ENCODE data around the gene MKRN2OS. TPM values are rescaled to one million over a fixed set of nuclear protein-coding genes. Genes with fewer than 3 reads are reported as not detected.

The MKRN2OS gene
- total RNA-seq, 1 experiment from 2014 or later: 2.1 TPM

- H3K9me3 Mint-ChIP-seq (ENCODE audit: low read depth, unreplicated experiment): no peaks in the 10 kb centered on the region
- H3K27ac Mint-ChIP-seq (ENCODE audit: unreplicated experiment): no peak overlapping the region
- CTCF ChIA-PET: no interaction called here
- peaks cover 7% of the 10 kb centered on the region for H3K4me1 Mint-ChIP-seq (ENCODE audit: low read depth, unreplicated experiment)
- no TSS peak for BruUV-seq (replicated peaks)
- TF ChIP-seq CTCF (IDR thresholded peaks at IDR 0.05; ENCODE audit: unreplicated experiment): no peak
- intact Hi-C loops (cut with micrococcal nuclease; ENCODE audit: unreplicated experiment): no loop called here
- no peak overlapping the region for H3K4me3 Mint-ChIP-seq (ENCODE audit: low read depth, unreplicated experiment)
- H3K27me3 Mint-ChIP-seq (ENCODE audit: unreplicated experiment): no peaks in the 10 kb centered on the region
- DNase-seq: no peak
- peaks cover 53% of the 10 kb centered on the region for H3K36me3 Mint-ChIP-seq (ENCODE audit: insufficient read depth, unreplicated experiment)
These were observed 44.8 kb upstream of the MKRN2OS start for GRCh38 chr3:12590096-12590495.

GRCh38 chr3:12588039-12589009 is 43.0 kb upstream of the MKRN2OS start:
- H3K36me3 Mint-ChIP-seq (ENCODE audit: insufficient read depth, unreplicated experiment): peaks cover 55% of the 10 kb centered on the region
- H3K4me3 Mint-ChIP-seq (ENCODE audit: low read depth, unreplicated experiment): no peak overlapping the region

GRCh38 chr3:12586403-12586802 is 41.1 kb upstream of the MKRN2OS start:
- no peak for DNase-seq
- no peak for TF ChIP-seq CTCF (IDR thresholded peaks at IDR 0.05; ENCODE audit: unreplicated experiment)
- no TSS peak for BruUV-seq (replicated peaks)
- Mint-ChIP-seq H3K4me3 (ENCODE audit: low read depth, unreplicated experiment) (no peak overlapping the region), H3K36me3 (ENCODE audit: insufficient read depth, unreplicated experiment) (peaks cover 52% of the 10 kb centered on the region), H3K4me1 (ENCODE audit: low read depth, unreplicated experiment) (peaks cover 7% of the 10 kb centered on the region), H3K27ac (ENCODE audit: unreplicated experiment) (no peak overlapping the region), H3K27me3 (ENCODE audit: unreplicated experiment) (no peaks in the 10 kb centered on the region), H3K9me3 (ENCODE audit: low read depth, unreplicated experiment) (no peaks in the 10 kb centered on the region)
- CTCF ChIA-PET: no interaction called here
- intact Hi-C loops (cut with micrococcal nuclease; ENCODE audit: unreplicated experiment): no loop called here

More at GRCh38 chr3:12588039-12589009, 43.0 kb upstream of the MKRN2OS start:
- Mint-ChIP-seq H3K4me1 (ENCODE audit: low read depth, unreplicated experiment) (peaks cover 7% of the 10 kb centered on the region), H3K27me3 (ENCODE audit: unreplicated experiment) (no peaks in the 10 kb centered on the region), H3K27ac (ENCODE audit: unreplicated experiment) (no peak overlapping the region), H3K9me3 (ENCODE audit: low read depth, unreplicated experiment) (no peaks in the 10 kb centered on the region)
- CTCF ChIA-PET: interaction anchor here (0.6 to 1.3 kb wide), 3 partner anchors 9 to 766 kb away, joined by 4 to 7 read pairs (median 6); no protein-coding TSS in a partner anchor
- no peak for TF ChIP-seq CTCF (IDR thresholded peaks at IDR 0.05; ENCODE audit: unreplicated experiment)
- intact Hi-C loops (cut with micrococcal nuclease; ENCODE audit: unreplicated experiment): no loop called here
- BruUV-seq (replicated peaks): no TSS peak
- DNase-seq: no peak

- Mint-ChIP-seq H3K36me3 (ENCODE audit: insufficient read depth, unreplicated experiment) (peaks cover 55% of the 10 kb centered on the region), H3K27ac (ENCODE audit: unreplicated experiment) (no peak overlapping the region), H3K9me3 (ENCODE audit: low read depth, unreplicated experiment) (no peaks in the 10 kb centered on the region), H3K27me3 (ENCODE audit: unreplicated experiment) (no peaks in the 10 kb centered on the region), H3K4me3 (ENCODE audit: low read depth, unreplicated experiment) (no peak overlapping the region), H3K4me1 (ENCODE audit: low read depth, unreplicated experiment) (peaks cover 7% of the 10 kb centered on the region)
- CTCF ChIA-PET: no interaction called here
- DNase-seq: no peak
- TF ChIP-seq CTCF (IDR thresholded peaks at IDR 0.05; ENCODE audit: unreplicated experiment): no peak
- no TSS peak for BruUV-seq (replicated peaks)
- intact Hi-C loops (cut with micrococcal nuclease; ENCODE audit: unreplicated experiment): no loop called here
These were observed 40.7 kb upstream of the MKRN2OS start for GRCh38 chr3:12585970-12586369.
